Measurements from ENCODE around the gene ASXL2.
"Not testable (repeated sequence)": the region's sequence is repeated elsewhere in the genome, so short reads cannot be mapped to it uniquely, and the experiment has no call there.

ASXL2 gene

GRCh38 chr2:25711675-25712354 lies 166.5 kb downstream of the ASXL2 start:
- H3K4me3 ChIP-seq (ENCODE audit: control insufficient read depth, low read depth, low read length) = no peak overlapping the region
- no peak for TF ChIP-seq CTCF (conservative IDR thresholded peaks at IDR 0.05; ENCODE audit: control insufficient read depth, insufficient read depth, low read depth, low read length)
- no peak for DNase-seq (ENCODE audit: low read depth)

- no peak overlapping the region for H3K4me3 ChIP-seq (ENCODE audit: control insufficient read depth, low read depth, low read length)
- TF ChIP-seq CTCF (conservative IDR thresholded peaks at IDR 0.05; ENCODE audit: control insufficient read depth, insufficient read depth, low read depth, low read length) = no peak
- DNase-seq (ENCODE audit: low read depth) = no peak
These were observed 167.5 kb downstream of the ASXL2 start for GRCh38 chr2:25710750-25711149.

- DNase-seq (ENCODE audit: low read depth) = no peak
- H3K4me3 ChIP-seq (ENCODE audit: control insufficient read depth, low read depth, low read length) = no peak overlapping the region
- no peak for TF ChIP-seq CTCF (conservative IDR thresholded peaks at IDR 0.05; ENCODE audit: control insufficient read depth, insufficient read depth, low read depth, low read length)
These were observed 168.9 kb downstream of the ASXL2 start for GRCh38 chr2:25709349-25709748.

- no peak for TF ChIP-seq CTCF (conservative IDR thresholded peaks at IDR 0.05; ENCODE audit: control insufficient read depth, insufficient read depth, low read depth, low read length)
- DNase-seq (ENCODE audit: low read depth) = no peak
- H3K4me3 ChIP-seq (ENCODE audit: control insufficient read depth, low read depth, low read length) = no peak overlapping the region
These were observed 170.2 kb downstream of the ASXL2 start for GRCh38 chr2:25707927-25708590.

- H3K4me3 ChIP-seq (ENCODE audit: control insufficient read depth, low read depth, low read length); DNase-seq (ENCODE audit: low read depth): not testable (repeated sequence)
These were observed 172.7 kb downstream of the ASXL2 start for GRCh38 chr2:25705575-25705974.

GRCh38 chr2:25701801-25702200 lies 176.5 kb downstream of the ASXL2 start:
- TF ChIP-seq CTCF (conservative IDR thresholded peaks at IDR 0.05; ENCODE audit: control insufficient read depth, insufficient read depth, low read depth, low read length) = no peak
- H3K4me3 ChIP-seq (ENCODE audit: control insufficient read depth, low read depth, low read length) = no peak overlapping the region
- no peak for DNase-seq (ENCODE audit: low read depth)

GRCh38 chr2:25700221-25700660 lies 178.0 kb downstream of the ASXL2 start:
- peak; percentile 89 for TF ChIP-seq CTCF (conservative IDR thresholded peaks at IDR 0.05; ENCODE audit: control insufficient read depth, insufficient read depth, low read depth, low read length)
- H3K4me3 ChIP-seq (ENCODE audit: control insufficient read depth, low read depth, low read length) = no peak overlapping the region
- peak; percentile 69 for DNase-seq (ENCODE audit: low read depth)
